HepG2 (cell line): ENCODE measurements around the gene ZFP36L2. TPM values are rescaled to one million over a fixed set of nuclear protein-coding genes. Genes with fewer than 3 reads are reported as not detected.

Source experiments
- AKAP8 ChIP-seq: sonication (generic); formaldehyde crosslinking; IDR thresholded peaks from 2 replicates; pipeline ENCODE4 v1.5.1; 2020; ENCODE audit warnings: mild to moderate bottlenecking, missing genetic modification reagents
- ATF7-NPFF ChIP-seq: sonication (generic); formaldehyde crosslinking; IDR thresholded peaks from 2 replicates; pipeline ENCODE4 v1.8.1; 2023; ENCODE audit warnings: mild to moderate bottlenecking, low read depth, missing genetic modification reagents, moderate library complexity
- CREM ChIP-seq, 2 experiments: sonication (generic) in 1 of 2; formaldehyde crosslinking in 1 of 2; IDR thresholded peaks; 2 replicates each; pipeline versions ENCODE4 v1.4.0 to v1.6.1; 2016 to 2020; ENCODE audit warnings: antibody characterized with exemption in 1 of 2, mild to moderate bottlenecking in 1 of 2, missing genetic modification reagents in 1 of 2
- DNMT1 ChIP-seq: sonication (generic); formaldehyde crosslinking; IDR thresholded peaks from 2 replicates; pipeline ENCODE4 v1.5.1; 2020; ENCODE audit warnings: mild to moderate bottlenecking, missing genetic modification reagents
- FIP1L1 ChIP-seq: fragments of 200-400 bp; formaldehyde crosslinking; IDR thresholded peaks from 2 replicates; pipeline ENCODE4 v1.6.1; 2018; ENCODE audit warnings: low read depth, mild to moderate bottlenecking, low read length, moderate library complexity, borderline replicate concordance; ENCODE audit not compliant: insufficient read depth
- FOXP1 ChIP-seq, 2 experiments: fragments of 450-650 bp in 1 of 2; IDR thresholded peaks; 2 replicates each; pipeline ENCODE4 v1.6.1; 2017 to 2018; ENCODE audit warnings: antibody characterized with exemption in 1 of 2
- HDAC6 ChIP-seq: fragments of 200-600 bp; sonication (generic); IDR thresholded peaks from 2 replicates; pipeline ENCODE4 v1.7.0; 2017; ENCODE audit warnings: mild to moderate bottlenecking, antibody characterized with exemption, low read length, low read depth
- MATR3 ChIP-seq: sonication (generic); formaldehyde crosslinking; IDR thresholded peaks from 2 replicates; pipeline ENCODE4 v1.4.0; 2020; ENCODE audit warnings: missing genetic modification reagents
- MED1 ChIP-seq: sonication (generic); formaldehyde crosslinking; IDR thresholded peaks from 2 replicates; pipeline ENCODE4 v1.4.0; 2020; ENCODE audit warnings: missing genetic modification reagents
- MTERF4 ChIP-seq: sonication (generic); formaldehyde crosslinking; IDR thresholded peaks from 2 replicates; pipeline ENCODE4 v1.8.0; 2023; ENCODE audit warnings: mild to moderate bottlenecking, missing genetic modification reagents
- MTF2 ChIP-seq: sonication (generic); formaldehyde crosslinking; IDR thresholded peaks from 2 replicates; pipeline ENCODE4 v1.5.0; 2020; ENCODE audit warnings: missing genetic modification reagents, borderline replicate concordance
- ZNF350 ChIP-seq: sonication (generic); formaldehyde crosslinking; IDR thresholded peaks from 2 replicates; pipeline ENCODE4 v1.4.0; 2020; ENCODE audit warnings: mild to moderate bottlenecking, low read depth, missing genetic modification reagents, borderline replicate concordance
- ZNF761 ChIP-seq: sonication (generic); formaldehyde crosslinking; conservative IDR thresholded peaks from 2 replicates; pipeline ENCODE4 v1.4.0; 2020; ENCODE audit warnings: mild to moderate bottlenecking, missing genetic modification reagents
- polyA plus RNA-seq, 8 experiments: library from polyadenylated mRNA; depleted of rRNA in 3 of 8; stranded (reverse) in 7 of 8; unstranded in 1 of 8; fragments of >200 nt; fragmentation: Illumina TruSeq in 4 of 8; extraction: Trizol in 4 of 8; gene quantifications; 2 replicates each; pipeline versions ENCODE4 v1.2.1 to v1.2.3, GENCODE V29; 2011 to 2016; ENCODE audit warnings: low read depth in 4 of 8, missing spikeins in 1 of 8, mixed read lengths in 1 of 8; ENCODE audit not compliant: insufficient read depth in 1 of 8
- total RNA-seq, 5 experiments: library from RNA; depleted of rRNA; stranded (reverse); fragments of >200 nt; fragmentation: Illumina TruSeq; extraction: Trizol; gene quantifications; 2 replicates each; pipeline ENCODE4 v1.2.3, GENCODE V29; 2016; ENCODE audit warnings: low read depth in 1 of 5
- TF ChIP-seq, protein P1 (sequence below): sonication (generic); formaldehyde crosslinking; IDR thresholded peaks from 2 replicates; pipeline ENCODE4 v1.5.0; 2020; ENCODE audit warnings: mild to moderate bottlenecking, missing genetic modification reagents
- TF ChIP-seq, protein P2 (sequence below): IDR thresholded peaks from 2 replicates; pipeline ENCODE4 v1.4.0; 2020; ENCODE audit warnings: mild to moderate bottlenecking, missing genetic modification reagents
- TF ChIP-seq, protein P3 (sequence below): sonication (generic); formaldehyde crosslinking; IDR thresholded peaks from 2 replicates; pipeline ENCODE4 v1.5.0; 2020; ENCODE audit warnings: mild to moderate bottlenecking, missing genetic modification reagents, borderline replicate concordance

Gene ZFP36L2
- total and polyA plus RNA-seq, 2 of the 13 experiments (the other 11 are each of a cell fraction or from before 2014, with no cell fraction given) = 11.2 to 21.8 TPM

GRCh38 chr2:43230951-43231827, 4.8 kb upstream of the ZFP36L2 start (continued):
- TF ChIP-seq MTERF4 (CRISPR knock-in tag) (no peak), HDAC6 (no peak), ZNF350 (CRISPR knock-in tag) (peak; percentile 46; the same call in 1 of the 2 replicates), ATF7-NPFF (CRISPR knock-in tag) (no peak), FOXP1 (IDR thresholded peaks at IDR 0.05) (no peak), FOXP1 (CRISPR knock-in tag; IDR thresholded peaks at IDR 0.05) (peak; percentile 64; the same call in 1 of the 2 replicates), DNMT1 (no peak), ZNF761 (no peak), AKAP8 (CRISPR knock-in tag) (no peak), MED1 (CRISPR knock-in tag) (0 out of 2 replicates have a peak, but pooled peaks have one; percentile 16), FIP1L1 (no peak), MTF2 (CRISPR knock-in tag) (no peak), CREM (IDR thresholded peaks at IDR 0.05) (peak; percentile 25; the same call in 1 of the 2 replicates), CREM (CRISPR knock-in tag; IDR thresholded peaks at IDR 0.05) (no peak), MATR3 (CRISPR knock-in tag) (no peak)
- TF ChIP-seq, protein P1, sequence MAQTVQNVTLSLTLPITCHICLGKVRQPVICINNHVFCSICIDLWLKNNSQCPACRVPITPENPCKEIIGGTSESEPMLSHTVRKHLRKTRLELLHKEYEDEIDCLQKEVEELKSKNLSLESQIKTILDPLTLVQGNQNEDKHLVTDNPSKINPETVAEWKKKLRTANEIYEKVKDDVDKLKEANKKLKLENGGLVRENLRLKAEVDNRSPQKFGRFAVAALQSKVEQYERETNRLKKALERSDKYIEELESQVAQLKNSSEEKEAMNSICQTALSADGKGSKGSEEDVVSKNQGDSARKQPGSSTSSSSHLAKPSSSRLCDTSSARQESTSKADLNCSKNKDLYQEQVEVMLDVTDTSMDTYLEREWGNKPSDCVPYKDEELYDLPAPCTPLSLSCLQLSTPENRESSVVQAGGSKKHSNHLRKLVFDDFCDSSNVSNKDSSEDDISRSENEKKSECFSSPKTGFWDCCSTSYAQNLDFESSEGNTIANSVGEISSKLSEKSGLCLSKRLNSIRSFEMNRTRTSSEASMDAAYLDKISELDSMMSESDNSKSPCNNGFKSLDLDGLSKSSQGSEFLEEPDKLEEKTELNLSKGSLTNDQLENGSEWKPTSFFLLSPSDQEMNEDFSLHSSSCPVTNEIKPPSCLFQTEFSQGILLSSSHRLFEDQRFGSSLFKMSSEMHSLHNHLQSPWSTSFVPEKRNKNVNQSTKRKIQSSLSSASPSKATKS (CRISPR knock-in tag) = no peak
- TF ChIP-seq, protein P2, sequence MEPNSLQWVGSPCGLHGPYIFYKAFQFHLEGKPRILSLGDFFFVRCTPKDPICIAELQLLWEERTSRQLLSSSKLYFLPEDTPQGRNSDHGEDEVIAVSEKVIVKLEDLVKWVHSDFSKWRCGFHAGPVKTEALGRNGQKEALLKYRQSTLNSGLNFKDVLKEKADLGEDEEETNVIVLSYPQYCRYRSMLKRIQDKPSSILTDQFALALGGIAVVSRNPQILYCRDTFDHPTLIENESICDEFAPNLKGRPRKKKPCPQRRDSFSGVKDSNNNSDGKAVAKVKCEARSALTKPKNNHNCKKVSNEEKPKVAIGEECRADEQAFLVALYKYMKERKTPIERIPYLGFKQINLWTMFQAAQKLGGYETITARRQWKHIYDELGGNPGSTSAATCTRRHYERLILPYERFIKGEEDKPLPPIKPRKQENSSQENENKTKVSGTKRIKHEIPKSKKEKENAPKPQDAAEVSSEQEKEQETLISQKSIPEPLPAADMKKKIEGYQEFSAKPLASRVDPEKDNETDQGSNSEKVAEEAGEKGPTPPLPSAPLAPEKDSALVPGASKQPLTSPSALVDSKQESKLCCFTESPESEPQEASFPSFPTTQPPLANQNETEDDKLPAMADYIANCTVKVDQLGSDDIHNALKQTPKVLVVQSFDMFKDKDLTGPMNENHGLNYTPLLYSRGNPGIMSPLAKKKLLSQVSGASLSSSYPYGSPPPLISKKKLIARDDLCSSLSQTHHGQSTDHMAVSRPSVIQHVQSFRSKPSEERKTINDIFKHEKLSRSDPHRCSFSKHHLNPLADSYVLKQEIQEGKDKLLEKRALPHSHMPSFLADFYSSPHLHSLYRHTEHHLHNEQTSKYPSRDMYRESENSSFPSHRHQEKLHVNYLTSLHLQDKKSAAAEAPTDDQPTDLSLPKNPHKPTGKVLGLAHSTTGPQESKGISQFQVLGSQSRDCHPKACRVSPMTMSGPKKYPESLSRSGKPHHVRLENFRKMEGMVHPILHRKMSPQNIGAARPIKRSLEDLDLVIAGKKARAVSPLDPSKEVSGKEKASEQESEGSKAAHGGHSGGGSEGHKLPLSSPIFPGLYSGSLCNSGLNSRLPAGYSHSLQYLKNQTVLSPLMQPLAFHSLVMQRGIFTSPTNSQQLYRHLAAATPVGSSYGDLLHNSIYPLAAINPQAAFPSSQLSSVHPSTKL = peak; percentile 77
- TF ChIP-seq, protein P3, sequence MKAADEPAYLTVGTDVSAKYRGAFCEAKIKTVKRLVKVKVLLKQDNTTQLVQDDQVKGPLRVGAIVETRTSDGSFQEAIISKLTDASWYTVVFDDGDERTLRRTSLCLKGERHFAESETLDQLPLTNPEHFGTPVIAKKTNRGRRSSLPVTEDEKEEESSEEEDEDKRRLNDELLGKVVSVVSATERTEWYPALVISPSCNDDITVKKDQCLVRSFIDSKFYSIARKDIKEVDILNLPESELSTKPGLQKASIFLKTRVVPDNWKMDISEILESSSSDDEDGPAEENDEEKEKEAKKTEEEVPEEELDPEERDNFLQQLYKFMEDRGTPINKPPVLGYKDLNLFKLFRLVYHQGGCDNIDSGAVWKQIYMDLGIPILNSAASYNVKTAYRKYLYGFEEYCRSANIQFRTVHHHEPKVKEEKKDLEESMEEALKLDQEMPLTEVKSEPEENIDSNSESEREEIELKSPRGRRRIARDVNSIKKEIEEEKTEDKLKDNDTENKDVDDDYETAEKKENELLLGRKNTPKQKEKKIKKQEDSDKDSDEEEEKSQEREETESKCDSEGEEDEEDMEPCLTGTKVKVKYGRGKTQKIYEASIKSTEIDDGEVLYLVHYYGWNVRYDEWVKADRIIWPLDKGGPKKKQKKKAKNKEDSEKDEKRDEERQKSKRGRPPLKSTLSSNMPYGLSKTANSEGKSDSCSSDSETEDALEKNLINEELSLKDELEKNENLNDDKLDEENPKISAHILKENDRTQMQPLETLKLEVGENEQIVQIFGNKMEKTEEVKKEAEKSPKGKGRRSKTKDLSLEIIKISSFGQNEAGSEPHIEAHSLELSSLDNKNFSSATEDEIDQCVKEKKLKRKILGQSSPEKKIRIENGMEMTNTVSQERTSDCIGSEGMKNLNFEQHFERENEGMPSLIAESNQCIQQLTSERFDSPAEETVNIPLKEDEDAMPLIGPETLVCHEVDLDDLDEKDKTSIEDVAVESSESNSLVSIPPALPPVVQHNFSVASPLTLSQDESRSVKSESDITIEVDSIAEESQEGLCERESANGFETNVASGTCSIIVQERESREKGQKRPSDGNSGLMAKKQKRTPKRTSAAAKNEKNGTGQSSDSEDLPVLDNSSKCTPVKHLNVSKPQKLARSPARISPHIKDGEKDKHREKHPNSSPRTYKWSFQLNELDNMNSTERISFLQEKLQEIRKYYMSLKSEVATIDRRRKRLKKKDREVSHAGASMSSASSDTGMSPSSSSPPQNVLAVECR (CRISPR knock-in tag) = no peak; the same call in 1 of the 2 replicates
